GM12875 (cell line): Measurements from ENCODE around the gene LHFPL2.
"Not testable (repeated sequence)": the region's sequence is repeated elsewhere in the genome, so short reads cannot be mapped to it uniquely, and the experiment has no call there.

Experiments used
- H3K4me3 ChIP-seq: one replicate; pipeline ENCODE4 v1.5.1; 2011; ENCODE audit warnings: low read depth, low read length, control low read depth
- TF ChIP-seq, protein P1 (sequence below): IDR thresholded peaks from 2 replicates; pipeline ENCODE4 v1.5.1; 2011; ENCODE audit warnings: low read depth, mild to moderate bottlenecking, control low read depth, inconsistent platforms, low read length, moderate library complexity, borderline replicate concordance; ENCODE audit not compliant: insufficient read depth

The LHFPL2 gene

DNA sequence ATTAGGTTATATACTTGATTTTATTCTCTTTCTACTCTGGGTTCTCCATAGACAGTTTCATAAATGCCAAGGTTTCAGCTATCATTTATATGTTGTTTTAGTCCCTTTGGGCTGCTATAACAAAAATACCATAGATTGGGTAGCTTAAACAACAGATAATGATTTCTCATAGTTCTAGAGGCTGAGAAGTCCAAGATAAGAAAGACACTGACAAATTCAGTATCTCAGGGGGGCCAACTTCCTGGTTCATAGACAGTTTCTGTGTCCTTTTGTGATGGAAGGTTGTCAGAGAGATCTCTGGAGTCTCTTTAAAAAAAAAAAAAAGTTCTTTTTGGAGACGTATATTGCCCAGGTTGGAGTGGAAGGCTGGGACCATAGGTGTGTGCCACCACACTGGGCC lies 174.8 kb downstream of the LHFPL2 start:
- TF ChIP-seq, protein P1, sequence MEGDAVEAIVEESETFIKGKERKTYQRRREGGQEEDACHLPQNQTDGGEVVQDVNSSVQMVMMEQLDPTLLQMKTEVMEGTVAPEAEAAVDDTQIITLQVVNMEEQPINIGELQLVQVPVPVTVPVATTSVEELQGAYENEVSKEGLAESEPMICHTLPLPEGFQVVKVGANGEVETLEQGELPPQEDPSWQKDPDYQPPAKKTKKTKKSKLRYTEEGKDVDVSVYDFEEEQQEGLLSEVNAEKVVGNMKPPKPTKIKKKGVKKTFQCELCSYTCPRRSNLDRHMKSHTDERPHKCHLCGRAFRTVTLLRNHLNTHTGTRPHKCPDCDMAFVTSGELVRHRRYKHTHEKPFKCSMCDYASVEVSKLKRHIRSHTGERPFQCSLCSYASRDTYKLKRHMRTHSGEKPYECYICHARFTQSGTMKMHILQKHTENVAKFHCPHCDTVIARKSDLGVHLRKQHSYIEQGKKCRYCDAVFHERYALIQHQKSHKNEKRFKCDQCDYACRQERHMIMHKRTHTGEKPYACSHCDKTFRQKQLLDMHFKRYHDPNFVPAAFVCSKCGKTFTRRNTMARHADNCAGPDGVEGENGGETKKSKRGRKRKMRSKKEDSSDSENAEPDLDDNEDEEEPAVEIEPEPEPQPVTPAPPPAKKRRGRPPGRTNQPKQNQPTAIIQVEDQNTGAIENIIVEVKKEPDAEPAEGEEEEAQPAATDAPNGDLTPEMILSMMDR: no peak
- no peak overlapping the region for H3K4me3 ChIP-seq

DNA sequence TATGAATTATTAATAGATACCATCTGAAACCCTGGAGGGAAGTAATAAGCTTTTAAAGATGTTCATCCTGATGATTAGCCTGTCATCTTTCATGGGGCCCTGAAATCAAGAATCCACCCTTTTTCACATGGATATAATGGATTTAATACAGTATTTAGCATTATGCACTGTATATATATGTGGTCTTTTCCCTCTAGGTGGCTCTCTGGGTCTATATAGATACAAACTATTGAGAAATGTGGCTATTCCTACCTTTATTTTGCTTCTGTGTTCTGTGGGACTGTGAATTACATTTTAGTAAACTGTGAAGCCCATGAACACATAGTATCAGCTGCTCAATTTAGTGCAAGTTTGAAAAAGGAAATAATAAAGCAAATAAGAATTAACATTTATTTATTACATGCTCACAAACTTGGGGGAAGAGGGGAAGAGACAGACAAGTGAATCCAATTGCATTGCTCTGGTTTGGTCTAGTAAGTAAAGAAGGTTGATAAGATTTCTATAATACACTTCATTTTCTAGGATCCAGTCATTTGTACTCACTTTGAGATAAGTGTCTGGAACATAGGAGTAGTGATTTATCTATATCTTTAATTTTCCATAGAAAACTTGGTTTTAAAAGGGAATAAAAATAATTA lies 176.0 kb downstream of the LHFPL2 start:
- H3K4me3 ChIP-seq: no peak overlapping the region
- TF ChIP-seq, protein P1: no peak

DNA sequence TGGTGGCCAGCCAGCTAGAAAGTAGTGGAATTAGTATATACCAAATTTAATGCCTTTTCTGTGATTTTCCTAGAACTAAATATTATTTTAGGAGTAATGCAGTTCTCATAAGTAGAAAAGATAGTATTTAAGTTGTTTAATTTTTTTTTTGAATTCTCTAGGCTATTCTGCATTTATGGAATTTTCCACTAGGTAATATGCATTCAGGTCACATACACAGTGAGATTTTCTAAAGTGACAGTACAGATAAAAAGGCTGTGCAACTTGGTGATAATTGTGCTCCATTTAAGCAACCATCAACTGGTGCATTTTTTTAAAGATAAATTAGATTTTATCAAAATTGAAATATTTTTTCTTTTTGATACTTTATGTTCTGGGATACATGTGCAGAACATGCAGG lies 176.7 kb downstream of the LHFPL2 start:
- TF ChIP-seq, protein P1: no peak
- no peak overlapping the region for H3K4me3 ChIP-seq

DNA sequence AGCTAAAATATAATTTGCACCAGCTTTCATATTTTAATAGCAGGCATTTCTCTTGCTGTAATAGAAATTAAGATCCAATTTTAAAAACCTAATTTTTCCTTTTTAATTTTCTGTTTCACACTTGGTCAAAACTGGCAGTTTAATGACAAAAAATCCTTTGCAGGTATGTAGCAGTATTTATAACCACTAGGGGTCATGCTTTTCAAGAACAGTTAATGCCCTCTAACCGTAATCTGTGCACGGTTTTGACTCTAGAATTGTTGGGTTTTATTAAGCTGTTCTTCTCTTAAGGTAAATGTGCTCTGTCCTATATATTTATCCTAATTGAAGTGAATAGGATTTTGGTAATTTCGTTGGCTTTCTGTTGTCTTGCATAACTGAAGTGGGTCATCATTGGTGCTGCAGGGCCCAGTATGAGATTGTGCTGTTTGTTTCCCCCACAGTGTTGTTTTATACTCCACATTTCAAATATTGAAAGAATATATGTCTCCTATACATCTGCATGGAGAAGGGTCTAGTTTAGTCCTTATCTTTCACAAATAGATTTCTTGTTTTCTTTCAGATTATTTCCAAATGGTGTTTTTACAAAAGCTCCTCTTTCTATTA lies 180.7 kb downstream of the LHFPL2 start:
- TF ChIP-seq, protein P1: peak; percentile 46; the same call in 1 of the 2 replicates
- no peak overlapping the region for H3K4me3 ChIP-seq

DNA sequence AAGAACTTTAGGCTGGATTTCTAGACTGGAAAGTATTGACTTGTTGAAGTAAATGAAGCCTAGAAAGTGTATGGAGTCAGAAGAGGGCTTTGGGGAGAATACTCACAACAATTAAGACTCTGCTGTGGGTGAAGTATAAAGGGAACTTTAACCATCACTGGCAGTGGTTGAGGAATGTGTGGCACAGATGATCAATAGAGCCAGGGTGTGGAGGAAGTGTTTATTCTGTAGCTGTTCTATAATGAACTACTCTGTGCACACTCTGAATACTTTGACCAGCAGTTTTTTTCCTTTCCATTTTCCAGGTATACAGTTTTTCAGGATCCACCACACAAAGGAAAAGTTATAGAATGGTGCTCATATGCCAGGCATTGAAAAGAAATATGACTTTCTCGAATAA lies 181.4 kb downstream of the LHFPL2 start:
- TF ChIP-seq, protein P1: no peak

DNA sequence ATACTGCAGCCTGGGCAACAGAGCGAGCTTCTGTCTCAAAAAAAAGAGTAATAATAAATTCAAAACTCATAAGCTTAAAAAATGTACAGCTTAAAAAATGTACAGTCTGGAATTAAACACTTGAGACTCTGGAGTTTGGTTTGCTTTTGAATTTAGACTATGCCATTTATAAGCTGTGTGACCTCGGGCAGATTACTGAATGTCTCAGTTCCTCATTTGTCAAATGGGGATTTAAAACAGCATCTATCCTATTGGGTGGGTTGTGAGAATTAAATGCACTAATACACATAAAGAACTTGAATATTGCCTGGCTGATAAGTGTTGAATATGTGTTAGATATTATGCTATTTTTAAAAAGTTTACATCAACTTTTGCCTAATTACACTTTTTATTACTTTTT lies 189.7 kb downstream of the LHFPL2 start:
- TF ChIP-seq, protein P1: no peak
- no peak overlapping the region for H3K4me3 ChIP-seq

More for the DNA sequence above, 181.4 kb downstream of the LHFPL2 start:
- no peak overlapping the region for H3K4me3 ChIP-seq

DNA sequence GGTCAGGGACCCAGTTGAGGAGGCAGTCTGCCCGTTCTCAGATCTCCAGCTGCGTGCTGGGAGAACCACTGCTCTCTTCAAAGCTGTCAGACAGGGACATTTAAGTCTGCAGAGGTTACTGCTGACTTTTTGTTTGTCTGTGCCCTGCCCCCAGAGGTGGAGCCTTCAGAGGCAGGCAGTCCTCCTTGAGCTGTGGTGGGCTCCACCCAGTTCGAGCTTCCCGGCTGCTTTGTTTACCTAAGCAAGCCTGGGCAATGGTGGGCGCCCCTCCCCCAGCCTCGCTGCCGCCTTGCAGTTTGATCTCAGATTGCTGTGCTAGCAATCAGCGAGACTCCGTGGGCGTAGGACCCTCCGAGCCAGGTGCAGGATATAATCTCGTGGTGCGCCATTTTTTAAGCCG lies 191.1 kb downstream of the LHFPL2 start:
- H3K4me3 ChIP-seq: not testable (repeated sequence)

DNA sequence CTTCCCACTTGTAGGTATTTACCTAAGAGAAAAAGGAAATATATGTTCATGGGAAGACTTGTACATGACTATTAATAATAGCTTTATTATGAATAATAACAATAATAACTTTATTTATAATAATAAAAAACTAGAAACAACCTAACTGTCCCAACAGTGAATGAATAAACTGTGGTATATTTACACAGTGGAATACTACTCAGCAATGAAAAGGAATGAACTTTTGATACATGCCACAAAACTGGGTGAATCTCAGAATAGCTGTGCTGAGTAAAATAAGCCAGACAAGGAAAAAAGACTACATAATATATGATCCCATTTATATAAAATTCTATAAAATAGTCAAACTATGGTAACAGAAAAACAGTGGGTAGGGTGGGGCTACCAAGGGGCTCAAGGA lies 199.5 kb downstream of the LHFPL2 start:
- H3K4me3 ChIP-seq: no peak overlapping the region
- TF ChIP-seq, protein P1: no peak
